ENCODE results near the gene RNF169.
"Not testable (repeated sequence)": the region's sequence is repeated elsewhere in the genome, so short reads cannot be mapped to it uniquely, and the experiment has no call there.

Gene RNF169

DNA sequence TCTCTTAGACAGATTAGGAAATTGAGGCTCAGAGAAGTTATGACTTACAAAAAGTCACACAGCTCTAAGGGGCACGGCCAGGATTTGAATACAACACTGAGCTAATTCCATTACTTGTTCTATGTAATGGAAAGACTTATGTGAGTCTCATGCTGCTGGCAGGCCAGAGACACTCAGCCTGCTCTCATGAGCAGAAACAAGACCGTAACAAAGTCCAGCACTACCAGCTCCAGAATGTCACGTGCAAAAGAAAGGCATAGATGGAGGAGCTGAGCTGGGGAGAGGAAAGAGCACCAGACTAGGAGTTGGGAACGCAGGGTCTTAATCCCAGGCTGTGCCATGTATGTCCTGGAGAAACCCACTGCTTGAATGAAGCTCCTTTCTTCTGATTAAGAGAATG, 19.3 kb upstream of the RNF169 start:
- DNase-seq: no peak

DNA sequence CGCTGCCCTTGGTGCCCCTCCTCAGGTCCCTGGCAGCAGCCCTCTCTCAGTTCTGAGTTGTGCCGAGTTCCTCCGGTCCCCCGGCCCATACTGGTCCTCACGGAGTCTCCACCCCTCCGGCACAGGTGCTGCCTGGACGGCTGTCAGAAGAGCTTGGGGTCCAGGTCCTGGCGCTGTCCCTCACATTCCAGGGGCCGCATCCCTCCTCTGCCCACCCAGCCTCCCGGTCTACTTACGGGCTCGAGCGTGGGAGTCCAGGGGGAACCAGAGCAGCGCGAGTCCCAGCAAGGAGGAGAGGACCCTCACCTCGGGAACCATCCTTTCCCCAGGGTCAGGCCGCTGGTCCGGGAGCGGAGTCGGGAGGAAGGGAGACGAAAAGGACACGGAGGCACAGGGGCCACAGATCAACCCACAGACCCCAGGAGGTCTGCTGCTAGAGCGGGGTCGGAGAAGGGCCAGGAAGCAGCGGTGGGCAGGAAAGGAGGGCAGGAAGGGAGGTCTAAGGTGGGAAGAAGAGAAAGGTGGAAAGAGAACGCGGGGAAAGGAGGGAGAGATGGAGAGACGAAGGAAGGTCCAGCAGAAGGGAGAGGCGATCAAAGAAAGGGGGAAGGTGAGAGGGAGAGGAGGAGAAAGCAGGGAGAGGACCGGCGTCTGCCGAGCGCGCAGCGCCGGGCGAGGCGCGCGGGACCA, 17.9 kb upstream of the RNF169 start:
- no peak for DNase-seq

DNA sequence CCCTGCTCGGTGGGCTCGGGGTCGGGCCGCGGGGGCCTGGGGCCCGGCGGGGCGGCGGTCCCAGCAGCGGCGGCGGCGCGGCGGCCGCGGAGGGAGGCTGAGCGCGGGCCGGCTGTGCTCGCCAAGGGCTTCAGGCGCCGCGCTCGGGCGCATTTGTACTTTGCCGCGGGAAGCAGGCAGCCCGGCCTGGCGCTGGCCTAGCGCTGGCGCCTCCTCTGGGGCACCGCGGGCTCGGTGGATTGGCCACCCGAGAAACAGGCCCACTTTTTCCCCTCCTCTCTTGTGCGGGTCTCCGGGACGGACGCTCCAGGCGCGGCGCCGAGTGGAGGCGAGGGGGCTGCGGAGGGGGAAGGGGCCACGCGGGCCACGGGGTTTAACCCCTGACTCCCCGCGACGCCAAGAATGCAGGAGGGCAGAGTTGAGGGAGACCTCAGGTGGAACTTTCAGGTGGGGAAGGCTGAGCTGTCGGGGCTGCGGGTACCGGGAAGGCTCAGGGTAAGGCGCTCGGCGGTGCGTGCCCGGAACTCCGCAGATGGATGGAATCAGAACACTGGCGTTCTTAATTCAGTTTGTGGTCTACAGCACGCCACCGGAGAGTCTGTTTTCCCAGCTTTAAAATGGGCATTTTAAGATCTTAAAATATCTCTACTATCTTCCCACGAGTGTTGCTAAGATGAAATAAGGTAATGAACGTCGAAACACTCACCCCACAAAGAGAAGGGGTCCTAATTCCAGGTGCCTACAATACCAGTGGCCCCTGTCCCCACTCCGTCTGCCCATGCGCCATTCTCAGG, 17.2 kb upstream of the RNF169 start, which contains the start of gene CHRDL2:
Gene CHRDL2, minus strand, starts transcription at position 126 of the 794 bp plus-strand sequence. CDS start 538 bp downstream, outside the sequence.
- no peak for DNase-seq

DNA sequence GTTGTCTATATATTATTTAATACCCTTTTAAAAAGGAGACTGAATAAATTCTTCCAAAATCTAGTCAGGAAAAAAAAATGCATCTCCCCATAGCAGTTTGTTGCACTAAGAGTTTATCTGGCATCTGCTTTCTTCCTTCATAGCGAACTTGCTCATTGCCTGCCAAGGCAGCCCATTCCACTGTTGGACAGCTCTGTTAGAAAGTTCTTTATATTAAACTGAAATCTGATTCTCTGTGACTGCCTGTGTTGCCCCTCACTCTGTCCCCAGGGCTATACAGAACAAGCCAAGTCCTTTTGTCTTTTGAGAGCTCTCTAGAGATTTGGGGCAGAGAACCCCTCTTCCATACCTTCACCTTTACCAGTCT, 14.1 kb upstream of the RNF169 start:
- no peak for DNase-seq

DNA sequence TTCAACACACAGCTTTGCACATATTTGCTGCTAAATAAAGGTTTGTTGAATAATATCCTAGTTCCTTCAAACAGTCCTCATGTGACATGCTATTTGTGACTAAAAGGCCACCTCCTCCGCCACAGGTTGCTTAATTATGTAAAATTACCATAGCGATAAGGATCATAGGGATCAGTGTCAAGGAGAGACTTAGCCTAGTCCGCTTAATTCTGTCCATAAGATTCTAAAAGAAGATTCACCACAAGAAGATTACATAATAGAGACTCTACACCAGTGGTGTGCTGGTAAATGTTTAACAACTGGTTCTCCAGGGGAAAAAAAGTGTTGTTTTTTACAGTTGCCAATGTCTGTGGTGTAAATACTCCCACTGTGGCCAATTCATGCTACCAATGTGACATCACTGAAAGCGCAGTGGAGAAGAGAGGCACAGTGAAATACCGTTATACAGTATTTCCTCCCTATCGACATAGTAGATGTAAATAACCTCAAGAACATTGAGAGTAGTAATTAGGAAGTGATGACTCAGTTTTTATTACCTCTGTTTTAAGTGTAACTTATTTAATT, 13.2 kb upstream of the RNF169 start:
- DNase-seq: no peak

DNA sequence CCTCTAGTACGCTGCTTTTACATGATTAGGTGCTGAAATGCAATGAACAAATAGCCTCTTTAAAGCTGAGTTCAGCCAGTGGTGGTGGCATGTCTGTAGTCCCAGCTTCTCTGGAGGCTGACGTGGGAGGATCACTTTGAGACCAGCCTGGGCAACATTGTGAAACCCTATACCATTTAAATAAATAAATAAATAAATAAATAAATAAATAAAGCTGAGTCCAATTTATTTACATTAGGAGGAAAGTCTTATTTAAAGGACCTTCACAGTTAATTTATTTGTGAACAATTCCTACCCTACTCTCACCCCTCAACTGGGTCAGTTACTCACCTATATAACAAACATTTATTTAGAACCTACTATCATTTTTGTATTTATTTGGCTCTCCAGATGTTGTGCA, 12.6 kb upstream of the RNF169 start:
- DNase-seq: no peak

DNA sequence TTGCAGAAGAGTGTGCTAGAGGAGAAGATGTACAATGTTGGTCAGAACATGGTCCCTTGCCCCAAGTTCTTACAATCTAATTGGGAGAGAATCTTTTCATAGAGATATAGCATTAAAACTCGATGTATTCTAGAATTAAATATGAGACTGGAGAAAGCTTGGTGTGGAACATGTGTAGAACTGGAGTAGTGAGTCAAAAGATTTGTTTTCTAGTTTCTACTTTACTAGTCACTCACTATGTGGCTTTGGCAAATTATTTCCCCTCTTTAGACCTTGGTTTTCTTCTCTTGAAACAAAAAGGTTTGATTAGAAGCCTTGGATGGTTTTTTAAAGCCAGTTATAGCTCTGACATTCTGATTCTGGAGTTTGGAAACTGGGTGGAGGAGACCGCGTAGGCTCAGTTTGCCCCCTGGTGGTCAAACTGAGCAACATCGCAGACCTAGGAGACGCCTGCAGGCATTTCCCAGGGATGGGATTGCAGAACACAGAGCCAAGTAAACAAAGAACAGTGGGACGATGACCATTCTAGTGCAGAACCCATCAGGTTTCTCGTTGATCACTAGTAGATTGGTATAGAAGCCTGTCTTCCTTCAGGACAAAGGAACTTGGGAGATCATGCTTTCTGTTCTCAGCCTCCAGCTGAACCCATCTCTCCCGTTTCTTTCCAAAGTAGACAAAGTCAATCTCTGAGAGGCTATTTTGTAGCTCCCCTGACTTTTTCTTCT, 8.9 kb upstream of the RNF169 start:
- DNase-seq: peak; percentile 5

DNA sequence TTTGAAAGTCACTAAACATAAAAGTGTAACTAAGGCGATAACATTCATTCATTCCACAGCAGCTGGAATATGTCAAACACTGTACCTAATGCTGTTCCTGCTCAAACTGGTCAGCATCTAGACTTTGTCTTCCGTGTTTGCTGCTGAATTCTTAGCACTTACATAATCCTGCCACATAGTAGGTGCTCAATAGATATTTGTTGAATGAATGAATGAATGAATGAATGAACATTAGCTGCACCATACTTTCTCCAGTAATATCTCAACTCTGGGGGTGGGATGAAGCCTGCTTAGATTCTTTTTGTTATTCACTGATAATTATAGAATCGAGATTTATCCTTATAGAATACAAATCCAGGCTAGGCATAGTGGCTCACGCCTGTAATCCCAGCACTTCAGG, 6.6 kb upstream of the RNF169 start:
- DNase-seq: no peak

DNA sequence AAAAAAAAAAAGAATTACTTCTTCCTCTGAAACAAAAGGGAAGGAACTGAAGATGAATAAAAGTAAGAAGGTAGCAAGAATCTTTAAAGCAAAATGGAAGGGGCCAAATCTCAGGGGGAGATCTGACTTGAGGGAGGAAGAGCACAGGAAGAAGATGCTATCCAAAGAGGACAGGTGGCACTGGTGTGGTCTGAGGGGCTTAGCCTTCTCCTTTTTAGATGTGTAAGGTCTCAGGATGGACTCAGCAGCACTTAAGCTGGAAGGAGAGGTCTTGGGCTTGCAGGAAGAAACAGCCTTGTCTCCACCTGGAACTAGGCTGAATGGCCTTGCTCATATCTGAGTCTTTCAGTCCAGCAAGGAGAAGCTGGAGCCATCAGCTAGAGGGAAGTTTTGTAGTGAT, 5.0 kb upstream of the RNF169 start:
- no peak for DNase-seq

DNA sequence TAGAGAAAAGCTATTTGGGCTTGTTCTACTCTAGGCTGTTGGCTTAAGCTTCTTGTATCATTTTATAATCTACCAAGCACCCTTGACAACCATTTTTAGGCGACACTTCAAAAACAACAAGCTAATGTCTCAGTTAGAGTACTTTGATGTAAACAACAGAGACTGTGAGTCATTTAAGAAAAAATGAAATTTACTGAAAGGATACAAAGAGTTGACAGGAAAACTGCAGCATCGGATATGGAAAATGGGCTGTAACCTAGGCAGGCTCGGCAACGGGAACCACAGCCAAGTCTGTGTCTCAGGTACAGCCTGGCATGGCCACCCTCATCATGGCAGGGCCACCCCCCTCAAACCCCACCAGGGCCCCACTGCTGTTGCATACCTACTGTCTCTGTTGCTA, 4.4 kb upstream of the RNF169 start:
- no peak for DNase-seq

DNA sequence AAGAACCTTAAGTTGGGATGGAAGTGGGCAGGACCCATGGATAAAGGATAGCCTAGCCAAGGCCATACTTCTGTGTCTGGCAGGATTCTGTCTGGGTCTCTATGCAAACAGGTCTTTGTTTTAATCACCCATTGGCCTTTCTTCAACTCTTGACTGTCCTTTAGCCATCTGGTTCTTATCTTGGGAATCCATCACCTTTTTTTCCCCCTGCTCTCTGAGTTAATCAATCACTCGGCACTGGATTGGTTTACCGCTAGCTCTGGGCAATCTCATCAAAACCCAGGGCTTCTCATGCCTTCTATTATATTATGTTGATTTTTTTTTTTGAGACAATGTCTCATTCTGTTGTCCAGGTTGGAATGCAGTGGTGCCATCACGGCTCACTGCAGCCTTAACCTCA, 1.8 kb upstream of the RNF169 start:
- DNase-seq: no peak

DNA sequence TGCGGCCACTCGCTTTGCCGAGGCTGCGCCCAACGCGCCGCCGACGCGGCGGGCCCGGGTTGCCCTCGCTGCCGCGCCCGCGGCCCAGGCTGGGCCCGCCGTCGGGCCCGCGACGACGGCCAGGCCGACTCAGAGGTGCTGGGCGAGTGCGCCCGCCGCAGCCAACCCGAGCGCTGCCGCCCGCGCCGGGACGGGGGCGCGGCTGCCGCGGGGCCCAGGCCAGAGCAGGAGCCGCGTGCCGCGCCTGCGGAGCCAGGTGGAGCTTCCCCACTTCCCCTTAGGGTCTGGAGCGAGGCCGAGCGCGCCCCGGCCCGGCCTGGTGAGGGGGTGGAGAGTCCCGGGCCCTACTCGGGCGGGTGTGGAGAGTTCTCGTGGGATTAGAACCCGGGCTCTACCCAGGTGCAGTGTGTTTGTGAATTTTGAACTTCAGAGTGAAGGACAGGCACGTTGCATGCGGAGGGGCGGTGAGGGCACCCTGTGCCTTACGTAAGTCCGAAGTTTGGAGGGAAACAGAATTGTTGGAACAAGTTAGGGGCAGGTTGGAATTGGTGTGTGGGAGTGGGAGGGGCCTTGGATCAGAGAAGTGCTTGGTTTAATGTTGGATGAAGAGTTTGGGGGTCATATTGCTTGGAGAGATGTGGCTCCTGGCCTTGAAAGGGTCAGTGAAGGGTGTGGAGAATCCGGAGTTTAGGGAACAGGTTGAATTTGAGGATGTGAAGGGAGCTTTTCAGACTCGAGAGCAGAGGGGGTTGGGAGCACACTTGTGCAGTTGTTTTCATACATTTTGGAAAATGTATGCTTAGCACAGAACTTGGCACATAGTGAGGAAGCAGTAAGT, 697 bp downstream of the RNF169 start:
- peak; percentile 81 for DNase-seq

DNA sequence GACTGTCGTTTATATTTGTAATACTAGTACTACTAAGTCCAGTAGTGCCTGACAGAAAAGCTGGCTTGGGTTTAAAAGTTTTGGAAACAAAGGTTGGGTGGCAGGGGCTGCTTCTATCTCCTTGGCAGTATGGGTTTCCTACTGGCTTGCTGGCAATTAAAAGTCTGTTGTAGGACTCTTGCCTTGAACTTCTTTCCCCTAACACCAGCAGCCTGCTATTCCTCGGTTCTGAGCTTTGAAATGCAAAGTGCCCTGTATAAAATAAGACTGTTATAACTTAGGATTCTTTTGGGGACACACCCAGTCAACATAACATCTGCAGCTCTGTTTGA, 1.3 kb downstream of the RNF169 start:
- DNase-seq: no peak

DNA sequence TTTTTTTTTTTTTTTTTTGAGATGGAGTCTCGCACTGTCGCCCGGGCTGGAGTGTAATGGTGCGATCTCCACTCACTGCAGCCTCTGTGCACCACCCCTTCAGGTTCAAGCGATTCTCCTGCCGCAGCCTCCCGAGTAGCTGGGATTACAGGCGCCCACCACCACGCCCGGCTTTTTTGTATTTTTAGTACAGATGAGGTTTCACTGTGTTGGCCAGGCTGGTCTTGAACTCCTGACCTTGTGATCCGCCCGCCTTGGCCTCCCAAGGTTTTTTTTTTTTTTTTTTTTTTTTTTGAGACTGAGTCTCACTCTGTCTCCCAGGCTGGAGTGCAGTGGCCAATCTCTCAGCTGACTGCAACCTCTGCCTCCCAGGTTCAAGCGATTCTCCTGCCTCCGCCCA, 1.9 kb downstream of the RNF169 start:
- not testable (repeated sequence) for DNase-seq

DNA sequence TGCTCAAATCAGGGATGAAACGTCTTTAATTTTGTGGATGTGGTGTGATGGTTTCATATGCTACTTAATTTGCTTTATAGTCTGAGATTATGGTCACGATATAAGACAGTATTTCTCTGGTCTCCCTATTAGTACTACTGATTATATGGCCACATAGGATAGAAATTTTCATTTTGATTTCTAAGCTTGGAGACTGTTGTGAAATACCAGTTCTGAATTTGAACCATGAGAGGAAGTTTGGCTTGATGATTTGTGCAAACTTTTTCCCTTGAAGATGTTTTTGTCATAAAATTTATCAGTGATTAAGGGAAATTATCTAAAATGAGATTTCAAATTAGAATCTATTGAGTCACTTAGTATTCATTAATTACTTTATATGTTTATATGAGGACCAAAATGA, 2.7 kb downstream of the RNF169 start:
- no peak for DNase-seq

DNA sequence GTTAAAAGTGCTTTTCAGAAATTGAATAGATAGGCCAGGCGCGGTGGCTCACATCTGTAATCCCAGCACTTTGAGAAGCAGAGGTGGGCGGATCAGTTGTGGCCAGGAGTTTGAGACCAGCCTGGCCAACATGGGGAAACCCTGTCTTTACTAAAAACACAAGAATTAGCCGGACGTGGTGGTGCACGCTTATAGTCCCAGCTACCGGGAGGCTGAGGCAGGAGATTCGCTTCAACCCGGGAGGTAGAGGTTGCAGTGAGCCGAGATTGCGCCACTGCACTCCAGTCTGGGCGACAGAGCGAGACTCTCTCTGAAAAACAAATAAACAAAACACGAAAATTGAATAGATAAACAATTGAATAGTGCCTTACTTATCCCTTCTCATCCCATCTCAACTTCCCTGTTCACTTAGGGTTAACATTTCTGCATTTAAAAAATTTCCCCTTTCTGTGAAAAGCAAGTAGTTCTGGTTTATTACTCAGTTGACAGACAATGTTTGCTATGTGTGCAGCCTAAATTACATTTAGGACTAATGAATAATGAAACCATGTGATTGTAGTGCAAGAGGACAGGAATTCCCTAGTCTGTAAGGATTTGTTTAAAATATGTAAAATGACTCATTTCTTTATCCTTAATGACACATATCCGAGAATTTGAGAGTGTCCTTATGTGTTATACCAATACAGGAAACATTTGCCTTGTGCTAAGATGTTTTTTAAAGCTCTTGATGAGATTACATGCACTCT, 6.0 kb downstream of the RNF169 start:
- no peak for DNase-seq

DNA sequence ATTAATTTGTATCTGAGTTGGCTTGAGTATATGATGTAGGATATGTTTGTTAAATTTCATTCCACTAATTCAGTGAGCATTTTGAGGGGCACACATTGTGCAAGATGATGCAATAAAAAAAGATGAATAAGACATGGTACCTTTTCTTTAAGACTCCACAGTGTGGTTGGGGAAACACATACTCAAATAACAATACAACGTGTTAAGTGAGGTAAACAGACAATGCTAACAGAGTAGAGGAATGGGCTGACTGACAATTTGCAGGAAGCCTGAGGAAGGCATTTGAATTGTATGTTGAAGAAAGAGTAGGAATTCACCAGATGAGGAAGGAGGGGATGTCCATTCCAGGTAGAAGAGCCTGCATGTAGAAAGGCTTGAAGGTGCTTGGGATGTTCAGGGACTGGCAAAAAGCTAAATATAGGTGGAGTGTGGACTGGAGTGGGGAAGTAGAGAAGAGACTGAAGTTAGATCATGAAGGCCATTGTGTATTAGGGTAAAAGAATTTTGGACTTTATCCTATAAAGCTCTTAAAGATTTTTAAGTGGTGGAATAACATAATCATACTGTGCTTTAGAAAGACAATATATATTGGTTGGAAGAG, 6.8 kb downstream of the RNF169 start:
- DNase-seq: no peak

DNA sequence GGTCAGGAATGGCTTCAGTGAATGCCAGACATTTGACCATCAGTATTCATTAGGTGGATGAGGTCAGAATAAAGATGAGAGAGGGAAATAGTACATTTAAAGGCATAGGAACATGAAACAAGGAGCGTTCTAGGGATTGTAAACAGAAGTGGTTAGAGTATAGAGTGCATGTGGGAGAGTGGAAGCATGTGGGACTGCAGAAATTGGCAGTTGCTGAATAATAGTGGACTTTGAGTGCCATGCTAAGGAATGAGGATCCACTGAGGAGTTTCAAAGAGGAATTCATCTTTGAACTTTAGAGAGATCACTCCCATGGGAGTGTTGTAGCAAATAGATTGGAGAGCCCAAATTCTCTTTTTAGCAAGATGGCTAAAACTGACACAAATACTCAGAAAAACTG, 7.9 kb downstream of the RNF169 start:
- no peak for DNase-seq

DNA sequence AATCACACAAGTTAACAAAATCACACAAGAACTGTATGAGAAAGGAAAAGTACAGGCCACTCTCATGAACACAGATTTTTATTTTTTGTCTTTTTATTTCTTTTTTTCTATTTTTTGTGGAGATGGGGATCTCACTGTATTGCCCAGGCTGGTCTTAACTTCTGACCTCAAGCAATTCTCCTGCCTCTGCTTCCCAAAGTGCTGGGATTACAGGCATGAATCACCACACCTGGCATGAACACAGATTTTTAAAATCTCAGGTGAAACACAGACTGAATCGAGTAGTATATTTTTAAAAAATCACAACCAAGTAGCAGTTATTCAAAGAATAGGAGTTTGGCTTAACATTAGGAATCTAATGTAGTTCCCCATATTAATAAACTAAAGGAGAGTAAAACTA, 18.3 kb downstream of the RNF169 start:
- no peak for DNase-seq

DNA sequence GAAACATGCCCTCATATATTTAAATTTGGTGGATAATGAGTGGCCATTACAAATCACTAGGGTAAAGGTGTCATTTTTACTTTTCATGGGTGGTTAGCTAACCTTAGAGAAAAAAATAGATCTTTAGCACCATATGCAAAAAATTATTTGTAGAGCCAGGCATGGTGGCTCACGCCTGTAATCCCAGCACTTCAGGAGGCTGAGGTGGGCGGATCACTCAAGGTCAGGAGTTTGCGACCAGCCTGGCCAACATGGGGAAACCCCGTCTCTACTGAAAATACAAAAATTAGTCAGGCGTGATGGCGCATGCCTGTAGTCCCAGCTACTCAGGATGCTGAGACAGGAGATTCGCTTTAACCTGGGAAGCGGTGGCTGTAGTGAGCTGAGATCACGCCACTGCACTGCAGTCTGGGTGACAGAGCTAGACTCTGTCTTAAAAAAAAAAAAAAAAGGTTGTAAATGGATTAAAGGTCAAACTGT, 19.6 kb downstream of the RNF169 start:
- DNase-seq: not testable (repeated sequence)

DNA sequence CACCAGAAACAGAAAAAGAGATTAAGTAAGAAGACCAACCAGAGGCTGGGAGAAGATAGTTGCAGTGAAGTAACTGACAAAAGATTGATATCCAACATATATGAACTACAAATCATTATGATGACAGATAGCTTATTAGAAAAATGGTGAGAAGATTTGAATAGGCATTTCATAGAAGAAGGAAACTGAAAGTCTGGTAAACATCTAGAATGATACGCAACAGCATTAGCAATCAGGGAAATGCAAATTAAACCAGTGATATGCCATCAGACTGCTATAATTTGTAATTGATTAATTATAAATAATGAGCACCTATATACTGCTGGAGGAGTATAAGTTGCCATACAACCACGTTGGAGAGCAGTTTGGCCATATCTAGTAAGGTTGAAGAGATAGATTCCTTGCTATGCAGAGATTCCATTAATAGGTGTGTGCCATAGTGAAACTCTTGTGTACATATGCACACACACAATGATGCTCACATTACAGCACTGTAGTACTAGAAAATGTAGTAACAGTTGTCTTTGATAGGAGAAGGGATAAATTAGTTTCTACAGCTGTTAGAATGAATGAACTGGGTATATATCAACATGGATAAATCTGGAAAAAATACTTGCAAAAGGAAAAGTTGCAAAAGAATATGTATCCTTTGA, 20.5 kb downstream of the RNF169 start:
- no peak for DNase-seq

Data from NCI-H1105 (cell line).